Epithelial cell of esophagus (primary cell): ENCODE measurements around the gene AGXT.

Source experiments
- DNase-seq: peaks from one replicate; pipeline ENCODE4 v3.0.0; 2010; ENCODE audit warnings: low read depth
- H3K4me3 ChIP-seq: 2 replicates; pipeline ENCODE4 v1.5.1; 2011; ENCODE audit warnings: mild to moderate bottlenecking, low read length, control low read depth
- CTCF ChIP-seq: IDR thresholded peaks from 2 replicates; pipeline ENCODE4 v1.5.1; 2011; ENCODE audit warnings: low read depth, mild to moderate bottlenecking, low read length, control low read depth, inconsistent platforms; ENCODE audit not compliant: insufficient read depth; ENCODE audit errors: missing control alignments

Gene AGXT

DNA sequence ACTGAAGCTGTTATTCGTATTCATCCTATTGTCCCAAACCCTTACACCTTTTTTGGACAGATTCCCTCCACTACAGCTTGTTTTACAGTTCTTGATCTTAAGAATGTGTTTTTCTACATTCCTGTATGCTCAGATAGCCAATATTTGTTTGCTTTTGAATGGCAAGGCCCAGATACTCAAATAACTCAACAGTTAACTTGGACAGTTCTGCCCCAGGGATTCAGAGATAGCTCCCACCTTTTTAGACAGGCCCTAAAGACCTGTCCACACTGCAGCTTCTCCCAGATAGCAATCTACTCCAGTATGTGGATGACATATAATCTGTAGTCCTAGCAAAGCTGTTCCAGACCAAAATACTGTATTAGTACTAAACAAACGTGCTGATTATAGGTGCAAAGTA is 7.1 kb upstream of the AGXT start:
- no peak overlapping the region for H3K4me3 ChIP-seq
- DNase-seq: no peak
- TF ChIP-seq CTCF: no peak

DNA sequence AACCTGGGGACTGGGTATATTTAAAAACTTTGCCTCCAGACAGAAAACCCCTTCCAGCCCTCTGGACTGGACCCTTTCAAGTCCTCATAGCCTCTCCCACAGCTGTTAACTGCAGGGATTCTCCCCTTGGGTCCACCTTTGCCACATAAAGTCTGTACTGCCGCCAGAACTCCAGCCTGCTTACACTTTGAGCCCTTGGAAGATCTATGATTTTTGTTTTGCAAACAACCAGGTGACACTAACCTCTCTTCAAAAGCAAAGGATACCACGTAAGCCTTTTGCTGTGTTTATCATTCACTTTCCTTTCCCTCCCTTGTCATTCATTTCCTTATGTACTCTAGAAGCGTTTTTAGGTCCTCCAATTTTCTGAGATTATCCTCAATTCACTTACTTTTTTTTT is 4.1 kb upstream of the AGXT start:
- TF ChIP-seq CTCF: no peak
- DNase-seq: no peak
- no peak overlapping the region for H3K4me3 ChIP-seq

- no peak for DNase-seq
- H3K4me3 ChIP-seq: no peak overlapping the region
- no peak for TF ChIP-seq CTCF
Measured at GRCh38 chr2:240865391-240865790, 3.2 kb upstream of the AGXT start.

DNA sequence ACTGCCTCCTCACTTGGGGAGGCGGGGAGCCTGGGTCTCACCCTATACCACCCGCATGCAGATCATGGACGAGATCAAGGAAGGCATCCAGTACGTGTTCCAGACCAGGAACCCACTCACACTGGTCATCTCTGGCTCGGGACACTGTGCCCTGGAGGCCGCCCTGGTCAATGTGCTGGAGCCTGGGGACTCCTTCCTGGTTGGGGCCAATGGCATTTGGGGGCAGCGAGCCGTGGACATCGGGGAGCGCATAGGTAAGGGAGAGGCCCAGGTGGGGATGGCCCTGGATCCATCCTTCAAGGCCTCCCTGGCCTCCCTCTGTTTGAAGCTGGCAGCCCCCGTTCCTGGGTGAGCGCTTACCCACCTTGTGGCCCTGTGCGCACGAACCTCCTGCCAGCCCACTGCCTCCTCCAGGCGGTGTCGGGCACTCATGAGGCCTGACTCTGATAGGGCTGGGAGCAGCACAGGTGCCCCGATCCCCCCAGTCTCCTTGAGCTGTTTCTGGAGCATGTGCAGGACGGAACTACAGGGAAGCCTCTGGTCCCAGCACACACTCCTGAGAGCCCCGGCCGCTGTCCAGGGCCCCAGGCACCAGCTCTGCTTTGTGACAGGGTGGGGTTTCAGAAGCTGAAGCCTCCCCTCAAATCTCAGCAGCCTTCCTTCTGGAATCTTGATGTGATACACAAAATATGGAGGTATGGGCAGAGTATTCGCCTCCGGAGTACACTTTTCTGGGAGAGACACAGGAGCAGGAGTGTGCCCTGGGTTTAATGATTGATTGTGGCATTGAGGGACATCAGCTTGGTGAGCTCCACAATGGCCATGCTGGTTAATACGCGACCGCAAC is 708 bp downstream of the AGXT start:
- no peak for DNase-seq
- H3K4me3 ChIP-seq: no peak overlapping the region
- TF ChIP-seq CTCF: no peak

DNA sequence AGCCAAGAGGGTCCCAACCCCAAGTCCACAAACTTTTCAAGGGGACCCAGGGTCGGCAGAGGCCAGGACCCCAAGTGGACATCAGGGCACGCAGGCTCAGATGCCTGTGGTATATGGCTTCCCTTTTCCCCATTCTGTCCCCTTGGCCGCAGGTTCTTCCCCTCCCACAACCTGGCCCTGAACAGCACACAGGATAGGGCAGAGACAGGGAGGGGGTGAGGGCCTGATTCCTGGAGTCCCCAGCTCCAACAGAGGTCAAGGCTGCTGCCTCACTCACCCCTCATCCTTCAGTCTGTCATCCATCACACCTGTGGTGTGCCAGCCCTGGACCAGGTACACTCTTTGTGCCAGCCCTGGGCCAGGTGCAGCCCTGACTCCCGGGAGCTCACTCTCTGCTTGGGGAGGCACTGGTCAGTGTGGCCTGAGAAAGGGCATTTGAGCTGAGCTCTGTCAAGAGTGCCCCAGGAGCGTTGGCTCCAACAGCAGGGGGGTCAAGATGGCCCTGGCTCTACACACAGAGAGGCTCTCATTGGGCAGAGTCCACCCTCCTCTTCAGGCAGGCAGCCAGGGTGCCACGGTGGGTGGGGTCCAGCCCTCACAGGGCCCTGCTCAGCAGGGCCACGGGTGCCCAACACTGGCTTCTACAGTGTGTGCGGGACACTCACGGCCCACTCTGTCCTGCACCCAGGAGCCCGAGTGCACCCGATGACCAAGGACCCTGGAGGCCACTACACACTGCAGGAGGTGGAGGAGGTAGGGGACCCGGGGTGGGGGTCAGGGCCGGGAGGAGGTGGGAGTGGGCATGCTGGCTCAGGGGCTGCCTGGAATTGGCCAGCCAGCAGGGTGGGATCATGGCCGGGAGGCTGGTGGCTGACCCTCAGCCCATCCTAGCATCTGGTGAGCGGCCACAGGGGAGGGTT is 1.6 kb downstream of the AGXT start:
- H3K4me3 ChIP-seq: no peak overlapping the region
- DNase-seq: no peak
- no peak for TF ChIP-seq CTCF

- no peak for TF ChIP-seq CTCF
- H3K4me3 ChIP-seq: no peak overlapping the region
- no peak for DNase-seq
Measured at GRCh38 chr2:240871071-240871958, 2.7 kb downstream of the AGXT start.
